Activated naive CD8-positive, alpha-beta T cell treated with anti-CD3 and anti-CD28 coated beads, Interleukin-2, amount 50 U/mL, for 16 hours (primary cell): Measurements from ENCODE around the gene TEKT2.

Source experiments
- DNase-seq: peaks from one replicate; pipeline ENCODE4 v3.0.0-alpha.2; 2020; ENCODE audit warnings: low read depth, low spot score

TEKT2 gene

GRCh38 chr1:36106269-36106668 lies 22.4 kb downstream of the TEKT2 start:
- no peak for DNase-seq

DNA sequence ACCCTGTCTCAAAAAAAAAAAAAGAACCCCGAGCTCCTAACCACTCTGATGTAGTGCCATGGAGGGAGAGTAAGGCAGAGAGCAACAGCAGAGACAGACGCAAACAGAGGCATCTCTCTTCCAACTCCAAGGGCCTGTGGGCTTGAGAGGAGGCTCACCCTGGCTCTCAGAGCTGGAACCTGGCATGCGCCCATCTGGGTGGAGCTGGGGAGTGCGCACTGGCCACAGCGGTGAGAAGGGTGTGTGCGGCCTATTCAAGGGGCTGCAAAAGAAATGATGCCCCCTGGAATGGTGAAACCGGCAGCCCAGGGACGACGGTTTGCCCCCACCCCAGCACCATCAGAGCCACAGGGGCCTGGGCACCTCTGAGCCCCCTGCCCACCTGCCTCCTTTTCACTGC lies 23.5 kb downstream of the TEKT2 start:
- DNase-seq, result no peak

DNA sequence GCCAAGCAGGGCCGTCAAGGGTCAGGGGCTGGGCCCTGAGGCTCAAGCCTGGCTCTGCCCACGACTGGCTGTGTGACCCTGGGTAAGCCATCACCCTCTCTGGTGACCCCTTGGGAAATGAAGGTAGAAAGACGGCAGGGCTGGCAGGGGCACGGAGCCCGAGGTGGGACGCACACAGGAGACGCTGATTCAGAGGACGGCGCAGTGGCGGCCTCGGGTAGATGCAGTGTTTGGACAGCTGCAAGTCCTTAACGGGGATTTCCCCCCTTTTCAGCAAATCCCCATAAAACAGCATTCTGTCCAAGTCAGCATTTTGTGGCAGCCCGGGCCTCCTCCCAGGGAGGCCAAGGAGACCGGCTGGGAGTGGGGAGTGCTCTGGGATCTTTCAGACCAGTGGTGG lies 24.4 kb downstream of the TEKT2 start:
- DNase-seq, result no peak

GRCh38 chr1:36109041-36109679 lies 25.3 kb downstream of the TEKT2 start:
- DNase-seq, result no peak

DNA sequence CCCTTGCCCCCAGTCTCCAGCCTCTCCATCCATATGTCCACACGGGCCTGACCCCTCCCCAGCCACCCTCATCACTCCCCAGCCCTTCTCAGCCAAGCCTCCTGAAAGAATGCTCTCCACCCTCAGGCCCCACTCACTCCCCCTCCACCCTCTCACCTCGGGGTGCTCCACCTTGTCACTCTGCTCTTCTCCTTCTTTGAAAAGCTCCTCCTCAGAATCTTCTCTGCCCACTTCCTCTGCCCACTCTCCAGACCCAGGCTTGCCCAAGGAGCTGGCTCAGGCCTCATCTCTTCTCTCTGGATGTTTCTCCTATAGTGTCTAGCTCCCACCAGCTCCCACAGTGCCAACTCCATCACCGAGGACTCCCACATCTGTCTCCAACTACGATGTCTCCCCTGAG lies 27.3 kb downstream of the TEKT2 start:
- DNase-seq, result no peak

GRCh38 chr1:36112823-36113222 lies 28.9 kb downstream of the TEKT2 start:
- DNase-seq, result no peak

- no peak for DNase-seq
Observed at GRCh38 chr1:36114371-36114770, 30.5 kb downstream of the TEKT2 start.

DNA sequence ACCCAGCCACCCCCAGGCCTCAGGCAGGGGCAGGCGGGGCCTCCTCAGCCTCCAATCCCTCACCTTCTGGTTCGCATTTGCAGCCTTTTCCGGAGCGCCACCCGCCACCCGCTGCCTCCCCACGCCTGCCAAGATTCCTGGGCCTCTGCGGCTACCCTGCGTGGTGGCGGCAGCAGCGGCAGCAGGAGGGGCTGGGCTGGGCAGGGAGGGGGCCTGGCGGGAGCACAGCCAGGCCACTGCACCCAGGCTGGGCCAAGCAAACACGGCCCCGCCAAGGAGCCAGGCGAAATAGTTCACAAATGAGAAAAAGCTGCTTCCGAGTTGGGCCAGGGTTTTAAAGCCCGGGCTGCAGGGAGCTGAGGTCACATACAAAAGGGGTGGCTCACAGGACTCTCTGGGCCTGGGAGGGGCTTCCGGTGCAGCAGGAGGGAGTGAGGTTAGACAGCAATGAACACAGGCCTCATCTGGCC lies 31.3 kb downstream of the TEKT2 start:
- DNase-seq, result no peak

DNA sequence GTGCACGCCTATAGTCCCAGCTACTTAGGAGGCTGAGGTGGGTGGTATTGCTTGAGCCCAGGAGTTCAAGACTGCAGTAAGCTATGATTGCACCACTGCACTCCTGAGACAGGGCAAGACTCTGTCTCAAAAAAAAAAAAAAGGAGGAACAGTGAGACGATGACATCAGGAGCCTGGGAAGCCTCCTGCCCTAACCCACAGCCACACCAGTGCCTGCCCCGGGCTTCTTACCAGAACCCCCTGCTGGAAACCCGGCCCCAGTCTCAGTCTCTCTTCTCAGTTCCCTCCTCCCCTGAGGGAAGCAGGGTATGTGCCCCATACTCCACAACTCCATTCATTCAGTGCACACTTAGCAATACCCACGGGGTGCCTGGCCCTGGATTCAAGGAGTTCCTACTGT lies 32.0 kb downstream of the TEKT2 start:
- no peak for DNase-seq

- no peak for DNase-seq
Observed at GRCh38 chr1:36116901-36117300, 33.0 kb downstream of the TEKT2 start.

- no peak for DNase-seq
Observed at GRCh38 chr1:36118447-36119204, 34.7 kb downstream of the TEKT2 start.

- no peak for DNase-seq
Observed at GRCh38 chr1:36119456-36119855, 35.6 kb downstream of the TEKT2 start.

GRCh38 chr1:36122062-36123030 lies 38.5 kb downstream of the TEKT2 start:
- no peak for DNase-seq

GRCh38 chr1:36123356-36123755 lies 39.5 kb downstream of the TEKT2 start:
- no peak for DNase-seq

DNA sequence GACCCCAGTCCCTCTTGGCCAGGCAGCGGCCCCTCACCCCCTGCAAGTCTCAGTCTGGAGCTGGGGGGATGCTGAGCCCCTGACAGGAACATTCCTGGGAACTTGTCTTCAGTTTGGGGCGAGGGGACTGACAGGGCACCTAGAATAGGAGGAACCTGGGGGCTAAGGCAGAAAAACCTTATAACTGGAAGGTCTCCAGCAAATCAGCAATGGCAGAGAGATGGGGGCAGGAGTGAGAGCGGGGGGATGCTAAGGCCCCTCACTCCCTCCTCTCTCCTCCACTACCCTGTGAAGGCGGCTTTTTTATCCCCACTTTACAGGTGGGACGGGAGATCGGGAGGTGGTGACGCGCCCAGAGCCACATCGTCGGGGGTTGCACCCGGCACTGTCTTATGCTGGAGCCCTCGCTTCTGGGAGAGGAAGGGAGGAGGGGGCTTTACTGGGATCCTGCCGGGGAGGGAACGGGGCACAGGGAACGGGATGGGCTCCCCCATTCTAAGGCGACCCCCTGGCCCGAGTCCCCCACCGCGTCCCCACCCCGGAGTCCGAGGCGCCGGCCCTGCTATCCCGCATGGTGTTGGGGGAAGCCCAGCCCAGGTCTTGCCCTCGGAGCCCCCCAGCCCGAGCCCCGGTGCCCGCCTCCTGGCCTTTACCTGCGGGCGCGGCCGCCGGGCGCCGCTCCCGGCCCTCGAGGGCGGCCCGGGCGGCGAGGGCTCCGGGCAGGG lies 40.7 kb downstream of the TEKT2 start:
- DNase-seq, result no peak

GRCh38 chr1:36125129-36125991 lies 41.5 kb downstream of the TEKT2 start, which contains the start of gene COL8A2:
Gene COL8A2, minus strand, starts transcription at chr1:36125222. Its CDS starts 24,980 bp downstream, at chr1:36100242.
- DNase-seq, result no peak

DNA sequence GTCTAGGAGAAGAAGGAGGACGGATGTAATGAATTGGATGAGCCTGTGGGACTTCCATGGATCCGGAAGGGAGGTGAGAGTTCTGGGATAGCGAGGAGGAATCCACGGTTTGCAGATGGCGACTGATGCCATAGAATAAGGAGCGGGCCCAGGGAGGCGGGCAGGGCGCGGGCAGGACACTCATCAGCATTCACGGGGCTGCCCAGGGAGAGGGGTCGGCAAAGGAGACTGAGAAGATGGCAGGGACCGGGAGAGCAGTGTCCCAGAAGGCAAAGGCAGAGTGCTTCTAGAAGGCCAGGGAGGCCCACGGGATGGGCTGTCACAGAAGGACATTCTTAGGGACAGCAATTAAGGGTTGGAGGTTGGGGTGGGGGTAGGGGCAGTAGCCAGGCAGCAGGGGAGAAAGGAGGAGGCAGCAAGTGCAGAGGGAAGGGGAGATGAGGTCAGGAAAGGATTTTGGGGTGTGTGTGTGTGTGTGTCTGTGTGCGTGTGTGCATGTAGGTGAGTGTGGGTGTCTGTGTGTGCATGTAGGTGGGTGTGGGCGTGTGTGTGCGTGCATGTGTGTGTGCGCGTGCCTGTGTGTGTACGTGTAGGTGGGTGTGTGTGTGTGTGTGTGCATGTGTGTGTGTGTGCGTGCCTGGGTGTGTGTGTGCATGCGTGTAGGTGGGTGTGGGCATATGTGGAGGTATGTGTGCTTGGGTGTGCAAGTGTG lies 42.3 kb downstream of the TEKT2 start:
- no peak for DNase-seq

GRCh38 chr1:36126797-36127500 lies 43.1 kb downstream of the TEKT2 start:
- no peak for DNase-seq
